ENCODE data around the gene SS18L1. TPM values are rescaled to one million over a fixed set of nuclear protein-coding genes. Genes with fewer than 3 reads are reported as not detected.

The SS18L1 gene
- total and polyA plus RNA-seq, 2 experiments from 2014 or later: 2.1 to 13.0 TPM

DNA sequence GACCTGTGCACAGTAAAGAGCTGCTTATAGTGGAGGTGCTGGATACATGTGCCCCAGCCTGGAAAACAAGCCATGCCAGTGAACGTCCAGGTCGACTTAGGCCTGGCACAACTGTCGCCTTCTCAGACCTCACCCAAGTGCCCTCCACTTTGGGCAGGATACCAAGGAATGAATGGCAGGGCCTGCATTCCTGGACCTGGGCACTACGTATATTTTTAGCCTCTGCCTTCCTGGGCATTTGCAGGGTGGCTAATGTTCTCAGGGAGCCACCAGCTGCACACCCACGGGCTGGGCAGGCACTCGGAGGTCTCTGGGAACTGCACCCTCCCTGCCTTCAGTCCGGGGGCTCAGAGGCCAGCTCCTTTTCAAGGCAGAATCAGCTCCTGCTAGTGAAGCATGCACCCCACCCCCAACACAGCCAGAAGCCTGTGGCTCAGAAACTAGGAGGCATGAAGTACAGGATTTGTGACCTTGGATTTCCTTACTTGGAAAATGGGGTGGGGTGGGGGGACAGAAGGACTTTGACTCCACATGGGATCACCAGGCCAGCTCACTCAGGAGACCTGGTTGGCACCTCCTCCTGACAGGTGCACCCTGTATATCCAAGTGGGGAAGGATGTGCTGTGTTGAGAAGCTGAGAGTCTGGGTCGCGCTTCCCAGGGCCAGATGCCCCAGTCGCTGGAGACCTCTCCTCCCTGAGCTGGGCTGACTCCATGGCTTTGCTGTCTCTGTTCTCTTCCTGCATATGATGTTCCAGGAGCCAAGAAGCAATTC is 23.8 kb upstream of the SS18L1 start:
- H3K79me2 ChIP-seq: peaks cover 22% of the 10 kb centered on the region
- no peak for TF ChIP-seq EZH2phosphoT487 (IDR thresholded peaks at IDR 0.05; ENCODE audit: low read depth, severe bottlenecking, unreplicated experiment)
- TF ChIP-seq EZH2 (IDR thresholded peaks at IDR 0.05; ENCODE audit: borderline replicate concordance): no peak
- TF ChIP-seq, protein P1, sequence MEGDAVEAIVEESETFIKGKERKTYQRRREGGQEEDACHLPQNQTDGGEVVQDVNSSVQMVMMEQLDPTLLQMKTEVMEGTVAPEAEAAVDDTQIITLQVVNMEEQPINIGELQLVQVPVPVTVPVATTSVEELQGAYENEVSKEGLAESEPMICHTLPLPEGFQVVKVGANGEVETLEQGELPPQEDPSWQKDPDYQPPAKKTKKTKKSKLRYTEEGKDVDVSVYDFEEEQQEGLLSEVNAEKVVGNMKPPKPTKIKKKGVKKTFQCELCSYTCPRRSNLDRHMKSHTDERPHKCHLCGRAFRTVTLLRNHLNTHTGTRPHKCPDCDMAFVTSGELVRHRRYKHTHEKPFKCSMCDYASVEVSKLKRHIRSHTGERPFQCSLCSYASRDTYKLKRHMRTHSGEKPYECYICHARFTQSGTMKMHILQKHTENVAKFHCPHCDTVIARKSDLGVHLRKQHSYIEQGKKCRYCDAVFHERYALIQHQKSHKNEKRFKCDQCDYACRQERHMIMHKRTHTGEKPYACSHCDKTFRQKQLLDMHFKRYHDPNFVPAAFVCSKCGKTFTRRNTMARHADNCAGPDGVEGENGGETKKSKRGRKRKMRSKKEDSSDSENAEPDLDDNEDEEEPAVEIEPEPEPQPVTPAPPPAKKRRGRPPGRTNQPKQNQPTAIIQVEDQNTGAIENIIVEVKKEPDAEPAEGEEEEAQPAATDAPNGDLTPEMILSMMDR (IDR thresholded peaks at IDR 0.05; ENCODE audit: poor library complexity): no peak
- peak overlapping the region; percentile 99 for H3K27ac ChIP-seq
- 79% methylated on average over 10 of the region's 10 CpGs for WGBS (ENCODE audit: low lambda C conversion rate, missing lambda C conversion rate)
- H3K9me3 ChIP-seq (ENCODE audit: low read depth): no peaks in the 10 kb centered on the region
- peak overlapping the region; percentile 50 for H3K4me2 ChIP-seq
- H3K27me3 ChIP-seq: no peaks in the 10 kb centered on the region
- H3K9me2 ChIP-seq (replicated peaks; ENCODE audit: insufficient read depth): no peaks in the 10 kb centered on the region
- H3K4me1 ChIP-seq (ENCODE audit: insufficient read depth): peaks cover 23% of the 10 kb centered on the region
- peaks cover 19% of the 10 kb centered on the region for H4K20me1 ChIP-seq (ENCODE audit: insufficient read depth, poor library complexity, severe bottlenecking)
- DNase-seq (ENCODE audit: low spot score): peak; percentile 78
- no peak overlapping the region for H2AFZ ChIP-seq
- no peaks in the 10 kb centered on the region for H3K36me3 ChIP-seq (replicated peaks; ENCODE audit: insufficient read depth, low read depth)
- H3K4me3 ChIP-seq: no peak overlapping the region

DNA sequence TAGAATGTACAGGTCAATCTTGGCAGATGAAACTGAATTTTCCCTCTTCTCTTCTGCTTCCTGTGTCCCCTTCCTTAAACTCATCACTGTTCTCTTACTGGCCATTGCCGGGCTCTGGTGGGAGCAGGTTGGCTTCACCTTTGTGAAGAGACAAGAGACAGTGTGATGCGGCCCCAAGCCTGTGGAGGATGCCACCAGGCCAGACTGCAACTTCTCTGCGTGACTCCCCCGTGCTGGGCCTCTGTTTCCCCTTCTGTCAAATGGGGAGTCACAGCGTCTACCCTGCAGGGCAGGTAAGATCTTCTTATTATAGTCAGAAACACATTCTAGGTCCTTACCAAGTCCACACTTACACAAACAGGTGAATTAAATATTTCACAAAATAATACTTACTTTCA is 23.2 kb upstream of the SS18L1 start:
- H3K27ac ChIP-seq: peak overlapping the region; percentile 99
- peaks cover 23% of the 10 kb centered on the region for H3K4me1 ChIP-seq (ENCODE audit: insufficient read depth)
- no peaks in the 10 kb centered on the region for H3K9me2 ChIP-seq (replicated peaks; ENCODE audit: insufficient read depth)
- peaks cover 25% of the 10 kb centered on the region for H4K20me1 ChIP-seq (ENCODE audit: insufficient read depth, poor library complexity, severe bottlenecking)
- no peaks in the 10 kb centered on the region for H3K9me3 ChIP-seq (ENCODE audit: low read depth)
- no peak overlapping the region for H3K4me3 ChIP-seq
- DNase-seq (ENCODE audit: low spot score): no peak
- TF ChIP-seq EZH2 (IDR thresholded peaks at IDR 0.05; ENCODE audit: borderline replicate concordance) (no peak), EZH2phosphoT487 (IDR thresholded peaks at IDR 0.05; ENCODE audit: low read depth, severe bottlenecking, unreplicated experiment) (no peak)
- TF ChIP-seq, protein P1 (IDR thresholded peaks at IDR 0.05; ENCODE audit: poor library complexity): no peak
- no peak overlapping the region for H2AFZ ChIP-seq
- H3K79me2 ChIP-seq: peaks cover 28% of the 10 kb centered on the region
- H3K27me3 ChIP-seq: no peaks in the 10 kb centered on the region
- no peaks in the 10 kb centered on the region for H3K36me3 ChIP-seq (replicated peaks; ENCODE audit: insufficient read depth, low read depth)
- H3K4me2 ChIP-seq: peak overlapping the region; percentile 50
- 95% methylated on average over 5 of the region's 5 CpGs for WGBS (ENCODE audit: low lambda C conversion rate, missing lambda C conversion rate)

DNA sequence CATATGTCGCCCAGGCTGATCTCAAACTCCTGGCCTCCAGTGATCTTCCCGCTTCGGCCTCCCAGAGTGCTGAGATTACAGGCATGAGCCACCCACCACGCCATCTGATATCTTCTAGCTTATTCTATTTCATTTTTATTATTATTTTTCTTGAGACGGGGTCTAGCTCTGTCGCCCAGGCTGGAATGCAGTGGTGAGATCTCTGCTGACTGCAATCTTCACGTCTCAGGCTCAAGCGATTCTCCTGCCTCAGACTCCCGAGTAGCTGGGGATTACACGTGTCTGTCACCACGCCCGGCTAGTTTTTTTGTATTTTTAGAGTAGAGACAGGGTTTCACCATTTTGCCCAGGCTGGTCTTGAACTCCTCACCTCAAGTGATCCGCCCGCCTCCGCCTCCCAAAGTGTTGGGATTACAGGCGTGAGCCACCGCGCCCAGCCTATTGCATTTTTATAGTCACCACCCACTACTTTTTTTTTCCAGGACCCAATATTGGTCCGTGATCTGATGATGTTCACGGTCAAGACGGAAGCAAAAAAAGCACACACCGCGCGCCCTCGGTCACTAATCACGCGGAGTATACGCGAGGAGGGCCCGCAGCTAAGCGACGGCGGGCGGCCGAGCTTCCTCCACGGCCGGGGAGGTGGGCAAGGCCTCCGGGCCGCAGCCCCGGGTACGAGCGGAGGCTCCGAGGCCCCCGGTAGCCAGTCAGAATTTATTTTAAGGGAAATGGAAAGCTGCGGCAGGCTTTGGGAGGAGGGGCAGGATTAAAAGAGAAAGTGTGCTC is 22.4 kb upstream of the SS18L1 start:
- TF ChIP-seq EZH2 (IDR thresholded peaks at IDR 0.05; ENCODE audit: borderline replicate concordance): no peak
- no peak for TF ChIP-seq EZH2phosphoT487 (IDR thresholded peaks at IDR 0.05; ENCODE audit: low read depth, severe bottlenecking, unreplicated experiment)
- TF ChIP-seq, protein P1 (IDR thresholded peaks at IDR 0.05; ENCODE audit: poor library complexity): no peak
- H3K9me2 ChIP-seq (replicated peaks; ENCODE audit: insufficient read depth): no peaks in the 10 kb centered on the region
- H3K27ac ChIP-seq: peak overlapping the region; percentile 99
- no peaks in the 10 kb centered on the region for H3K36me3 ChIP-seq (replicated peaks; ENCODE audit: insufficient read depth, low read depth)
- H3K9me3 ChIP-seq (ENCODE audit: low read depth): no peaks in the 10 kb centered on the region
- peaks cover 36% of the 10 kb centered on the region for H3K79me2 ChIP-seq
- H3K27me3 ChIP-seq: no peaks in the 10 kb centered on the region
- 18% methylated on average over 45 of the region's 45 CpGs for WGBS (ENCODE audit: low lambda C conversion rate, missing lambda C conversion rate)
- peaks cover 31% of the 10 kb centered on the region for H4K20me1 ChIP-seq (ENCODE audit: insufficient read depth, poor library complexity, severe bottlenecking)
- peak overlapping the region; percentile 69 for H3K4me3 ChIP-seq
- H3K4me2 ChIP-seq: peak overlapping the region; percentile 84
- H2AFZ ChIP-seq: peak overlapping the region; percentile 76
- DNase-seq (ENCODE audit: low spot score): no peak
- peaks cover 23% of the 10 kb centered on the region for H3K4me1 ChIP-seq (ENCODE audit: insufficient read depth)
